SK-N-SH (cell line): ENCODE measurements around the gene PITX1. TPM values are rescaled to one million over a fixed set of nuclear protein-coding genes. Genes with fewer than 3 reads are reported as not detected.

Experiments
- CTCF ChIA-PET: fragments of 300-600, 350-600 bp; formaldehyde crosslinking; extraction: SDS; loops from one replicate; lab custom pipeline; 2021; lab: Yijun Ruan, JAX
- POLR2A ChIA-PET: fragments of 350-600 bp; sonication (Branson Sonifier 250); formaldehyde crosslinking; extraction: SDS; loops from one replicate; lab custom pipeline; 2020; ENCODE audit warnings: antibody characterized with exemption, inconsistent platforms; lab: Yijun Ruan, JAX
- DNase-seq: peaks from one replicate; pipeline ENCODE4 v3.0.0; 2012
- H2AFZ ChIP-seq: fragments of 200-600 bp; sonication (generic); 2 replicates; pipeline ENCODE4 v1.8.1; 2016; ENCODE audit warnings: antibody characterized with exemption, mild to moderate bottlenecking, low read depth
- H3F3A ChIP-seq: fragments of 200-600 bp; sonication (generic); replicated peaks from 2 replicates; pipeline ENCODE3; 2016; ENCODE audit warnings: antibody characterized with exemption, mild to moderate bottlenecking; ENCODE audit not compliant: insufficient read depth
- H3K27ac ChIP-seq, 2 experiments: fragments of 200-500 bp in 1 of 2; fragments of 200-600 bp in 1 of 2; sonication (Bioruptor generic) in 1 of 2; sonication (generic), shearing (Covaris generic) in 1 of 2; 2 replicates each; pipeline versions ENCODE4 v1.5.1 to v1.6.1; 2014 to 2016; ENCODE audit warnings: low read depth in 2 of 2, inconsistent platforms in 1 of 2, low read length in 1 of 2, mild to moderate bottlenecking in 1 of 2, mixed read lengths in 1 of 2
- H3K27me3 ChIP-seq: fragments of 200-600 bp; sonication (generic), shearing (Covaris generic); 2 replicates; pipeline ENCODE4 v1.6.1; 2016; ENCODE audit warnings: mixed run types; ENCODE audit not compliant: insufficient read depth
- H3K36me3 ChIP-seq, 2 experiments: fragments of 200-500 bp in 1 of 2; fragments of 200-600 bp in 1 of 2; sonication (Bioruptor generic) in 1 of 2; sonication (generic) in 1 of 2; replicated peaks in 1 of 2; 2 replicates each; pipeline versions ENCODE3 to v1.5.1; 2014 to 2016; ENCODE audit warnings: low read length in 1 of 2, mild to moderate bottlenecking in 1 of 2; ENCODE audit not compliant: insufficient read depth in 2 of 2, control insufficient read depth in 1 of 2
- H3K4me1 ChIP-seq, 2 experiments: fragments of 200-500 bp in 1 of 2; fragments of 200-600 bp in 1 of 2; sonication (Bioruptor generic) in 1 of 2; sonication (generic), shearing (Covaris generic) in 1 of 2; 2 replicates each; pipeline versions ENCODE4 v1.5.1 to v1.6.1; 2014 to 2016; ENCODE audit warnings: low read depth in 1 of 2, low read length in 1 of 2, mixed run types in 1 of 2; ENCODE audit not compliant: insufficient read depth in 2 of 2, control insufficient read depth in 1 of 2
- H3K4me2 ChIP-seq: fragments of 200-600 bp; sonication (generic), shearing (Covaris generic); 2 replicates; pipeline ENCODE4 v1.6.1; 2017; ENCODE audit warnings: mixed run types
- H3K4me3 ChIP-seq, 2 experiments: fragments of 200-500 bp in 1 of 2; fragments of 200-600 bp in 1 of 2; sonication (Bioruptor generic) in 1 of 2; sonication (generic), shearing (Covaris generic) in 1 of 2; 2 replicates each; pipeline versions ENCODE4 v1.5.1 to v1.8.1; 2014 to 2016; ENCODE audit warnings: low read depth in 2 of 2, inconsistent platforms in 1 of 2, low read length in 1 of 2, mild to moderate bottlenecking in 1 of 2, mixed read lengths in 1 of 2, moderate library complexity in 1 of 2
- H3K79me2 ChIP-seq: fragments of 200-600 bp; sonication (generic); 2 replicates; pipeline ENCODE4 v1.8.1; 2017; ENCODE audit warnings: mild to moderate bottlenecking; ENCODE audit not compliant: insufficient read depth
- H3K9ac ChIP-seq: fragments of 200-600 bp; sonication (generic); 2 replicates; pipeline ENCODE4 v1.6.1; 2017; ENCODE audit warnings: mixed run types
- H3K9me2 ChIP-seq: fragments of 200-600 bp; sonication (generic); 2 replicates; pipeline ENCODE4 v1.6.1; 2017; ENCODE audit warnings: mixed run types
- H3K9me3 ChIP-seq: fragments of 200-600 bp; sonication (generic); 2 replicates; pipeline ENCODE4 v1.6.1; 2017; ENCODE audit warnings: mixed run types, mild to moderate bottlenecking, moderate library complexity
- H4K20me1 ChIP-seq: fragments of 200-600 bp; sonication (generic); 2 replicates; pipeline ENCODE4 v1.6.1; 2017; ENCODE audit warnings: mild to moderate bottlenecking, mixed run types; ENCODE audit not compliant: insufficient read depth
- CHD2 ChIP-seq: fragments of 150-350 bp; IDR thresholded peaks from 2 replicates; pipeline ENCODE4 v1.6.1; 2018; ENCODE audit warnings: low read length; ENCODE audit not compliant: partially characterized antibody
- ELF1 ChIP-seq: IDR thresholded peaks from 2 replicates; pipeline ENCODE4 v1.4.0; 2012
- EP300 ChIP-seq, 2 experiments: IDR thresholded peaks; 2 replicates each; pipeline versions ENCODE4 v1.4.0 to v1.6.1; 2012; ENCODE audit warnings: borderline replicate concordance in 1 of 2, low read depth in 1 of 2, low read length in 1 of 2
- EZH2phosphoT487 ChIP-seq: fragments of 200-600 bp; sonication (generic); IDR thresholded peaks from 2 replicates; pipeline ENCODE4 v1.6.1; 2017; ENCODE audit warnings: low read depth, mixed run types, mild to moderate bottlenecking, antibody characterized with exemption, moderate library complexity, borderline replicate concordance
- FOXM1 ChIP-seq: IDR thresholded peaks from 2 replicates; pipeline ENCODE4 v1.4.0; 2012; ENCODE audit warnings: low read depth, mild to moderate bottlenecking
- GABPA ChIP-seq: IDR thresholded peaks from 2 replicates; pipeline ENCODE4 v1.4.0; 2012; ENCODE audit warnings: low read depth, mild to moderate bottlenecking
- GATA2 ChIP-seq: sonication (generic); formaldehyde crosslinking; IDR thresholded peaks from 2 replicates; pipeline ENCODE4 v1.5.0; 2020; ENCODE audit warnings: mild to moderate bottlenecking, missing genetic modification reagents
- JUND ChIP-seq: IDR thresholded peaks from 2 replicates; pipeline ENCODE4 v1.4.0; 2012
- MEF2A ChIP-seq: IDR thresholded peaks from 2 replicates; pipeline ENCODE4 v1.4.0; 2012; ENCODE audit warnings: low read depth, borderline replicate concordance
- TAF1 ChIP-seq: IDR thresholded peaks from 2 replicates; pipeline ENCODE4 v1.6.1; 2012; ENCODE audit warnings: low read depth, mild to moderate bottlenecking, low read length, moderate library complexity, borderline replicate concordance
- TCF12 ChIP-seq: IDR thresholded peaks from 2 replicates; pipeline ENCODE4 v1.4.0; 2012
- WGBS: methylation state at CpG from one replicate; pipeline ENCODE4 v1.1.6; 2017; ENCODE audit warnings: low lambda C conversion rate; 5-methylcytosine and 5-hydroxymethylcytosine counted together
- polyA plus RNA-seq, 3 experiments: library from polyadenylated mRNA; depleted of rRNA; stranded (reverse); fragments of >200 nt; gene quantifications; 2 replicates each; pipeline ENCODE4 v1.2.3, GENCODE V29; 2012
- TF ChIP-seq, protein P1 (sequence below): IDR thresholded peaks from 2 replicates; pipeline ENCODE4 v1.4.0; 2012; ENCODE audit warnings: low read depth, borderline replicate concordance
- TF ChIP-seq, protein P2 (sequence below): IDR thresholded peaks from 2 replicates; pipeline ENCODE4 v1.6.1; 2012; ENCODE audit warnings: mild to moderate bottlenecking, low read depth, low read length, moderate library complexity
- TF ChIP-seq, protein P3 (sequence below): IDR thresholded peaks from 2 replicates; pipeline ENCODE4 v1.4.0; 2012; ENCODE audit warnings: low read depth
- TF ChIP-seq, protein P4 (sequence below): IDR thresholded peaks from 2 replicates; pipeline ENCODE4; 2012
- TF ChIP-seq, protein P5 (sequence below): fragments of 200-600 bp; sonication (generic); IDR thresholded peaks from 2 replicates; pipeline ENCODE4 v1.6.1; 2017; ENCODE audit warnings: antibody characterized with exemption, mild to moderate bottlenecking, moderate library complexity

Gene PITX1
- polyA plus RNA-seq, 1 of the 3 experiments (the other 2 are of a cell fraction) = not detected

DNA sequence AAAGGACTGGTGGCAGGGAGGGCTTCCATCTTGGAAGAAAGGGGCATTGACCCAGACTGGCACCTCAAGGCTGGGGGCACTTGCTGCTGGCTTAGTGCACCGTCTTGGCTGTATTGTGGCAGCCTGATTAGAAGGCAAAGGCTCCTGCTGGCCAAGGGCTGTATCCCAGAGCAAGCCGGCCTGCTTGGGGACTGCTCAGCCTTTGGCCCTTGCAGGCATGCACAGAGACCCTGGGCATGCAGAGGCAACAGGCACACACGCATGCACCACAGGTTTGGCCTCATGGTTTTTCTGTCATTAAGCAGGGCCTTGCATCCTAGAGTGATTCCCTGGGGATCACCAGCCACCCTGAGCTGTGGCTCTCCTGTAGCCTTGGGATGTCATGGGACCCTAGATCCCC is 29.0 kb downstream of the PITX1 start:
- Histone ChIP-seq H3K9me2 (no peaks in the 10 kb centered on the region), H2AFZ (no peak overlapping the region), H4K20me1 (no peaks in the 10 kb centered on the region), H3K4me1 (no peaks in the 10 kb centered on the region; a peak in 1 of 4 replicates), H3K9ac (no peak overlapping the region), H3F3A (no peaks in the 10 kb centered on the region), H3K36me3 (no peaks in the 10 kb centered on the region), H3K4me2 (no peak overlapping the region), H3K4me3 (no peak overlapping the region), H3K27me3 (no peaks in the 10 kb centered on the region; the same call in 1 of the 2 replicates), H3K27ac (no peak overlapping the region)
- DNase-seq = peak; percentile 1
- POLR2A ChIA-PET = no interaction called here
- WGBS = 100% methylated on average over 1 of the region's 3 CpGs
- TF ChIP-seq EP300 (IDR thresholded peaks at IDR 0.05; ENCODE audit: borderline replicate concordance in 1 of 2, low read depth in 1 of 2, low read length in 1 of 2) = no peak
- TF ChIP-seq CHD2 = no peak
- TF ChIP-seq GABPA = no peak
- TF ChIP-seq GATA2 = no peak
- no peak for TF ChIP-seq MEF2A
- TF ChIP-seq, protein P1, sequence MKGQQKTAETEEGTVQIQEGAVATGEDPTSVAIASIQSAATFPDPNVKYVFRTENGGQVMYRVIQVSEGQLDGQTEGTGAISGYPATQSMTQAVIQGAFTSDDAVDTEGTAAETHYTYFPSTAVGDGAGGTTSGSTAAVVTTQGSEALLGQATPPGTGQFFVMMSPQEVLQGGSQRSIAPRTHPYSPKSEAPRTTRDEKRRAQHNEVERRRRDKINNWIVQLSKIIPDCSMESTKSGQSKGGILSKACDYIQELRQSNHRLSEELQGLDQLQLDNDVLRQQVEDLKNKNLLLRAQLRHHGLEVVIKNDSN = no peak
- TF ChIP-seq ELF1 = no peak
- no peak for TF ChIP-seq FOXM1
- TF ChIP-seq, protein P2, sequence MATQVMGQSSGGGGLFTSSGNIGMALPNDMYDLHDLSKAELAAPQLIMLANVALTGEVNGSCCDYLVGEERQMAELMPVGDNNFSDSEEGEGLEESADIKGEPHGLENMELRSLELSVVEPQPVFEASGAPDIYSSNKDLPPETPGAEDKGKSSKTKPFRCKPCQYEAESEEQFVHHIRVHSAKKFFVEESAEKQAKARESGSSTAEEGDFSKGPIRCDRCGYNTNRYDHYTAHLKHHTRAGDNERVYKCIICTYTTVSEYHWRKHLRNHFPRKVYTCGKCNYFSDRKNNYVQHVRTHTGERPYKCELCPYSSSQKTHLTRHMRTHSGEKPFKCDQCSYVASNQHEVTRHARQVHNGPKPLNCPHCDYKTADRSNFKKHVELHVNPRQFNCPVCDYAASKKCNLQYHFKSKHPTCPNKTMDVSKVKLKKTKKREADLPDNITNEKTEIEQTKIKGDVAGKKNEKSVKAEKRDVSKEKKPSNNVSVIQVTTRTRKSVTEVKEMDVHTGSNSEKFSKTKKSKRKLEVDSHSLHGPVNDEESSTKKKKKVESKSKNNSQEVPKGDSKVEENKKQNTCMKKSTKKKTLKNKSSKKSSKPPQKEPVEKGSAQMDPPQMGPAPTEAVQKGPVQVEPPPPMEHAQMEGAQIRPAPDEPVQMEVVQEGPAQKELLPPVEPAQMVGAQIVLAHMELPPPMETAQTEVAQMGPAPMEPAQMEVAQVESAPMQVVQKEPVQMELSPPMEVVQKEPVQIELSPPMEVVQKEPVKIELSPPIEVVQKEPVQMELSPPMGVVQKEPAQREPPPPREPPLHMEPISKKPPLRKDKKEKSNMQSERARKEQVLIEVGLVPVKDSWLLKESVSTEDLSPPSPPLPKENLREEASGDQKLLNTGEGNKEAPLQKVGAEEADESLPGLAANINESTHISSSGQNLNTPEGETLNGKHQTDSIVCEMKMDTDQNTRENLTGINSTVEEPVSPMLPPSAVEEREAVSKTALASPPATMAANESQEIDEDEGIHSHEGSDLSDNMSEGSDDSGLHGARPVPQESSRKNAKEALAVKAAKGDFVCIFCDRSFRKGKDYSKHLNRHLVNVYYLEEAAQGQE = no peak
- no peak for TF ChIP-seq JUND
- no peak for TF ChIP-seq EZH2phosphoT487
- TF ChIP-seq TCF12 = no peak
- TF ChIP-seq, protein P3, sequence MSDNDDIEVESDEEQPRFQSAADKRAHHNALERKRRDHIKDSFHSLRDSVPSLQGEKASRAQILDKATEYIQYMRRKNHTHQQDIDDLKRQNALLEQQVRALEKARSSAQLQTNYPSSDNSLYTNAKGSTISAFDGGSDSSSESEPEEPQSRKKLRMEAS = no peak
- no peak for TF ChIP-seq TAF1
- TF ChIP-seq, protein P4, sequence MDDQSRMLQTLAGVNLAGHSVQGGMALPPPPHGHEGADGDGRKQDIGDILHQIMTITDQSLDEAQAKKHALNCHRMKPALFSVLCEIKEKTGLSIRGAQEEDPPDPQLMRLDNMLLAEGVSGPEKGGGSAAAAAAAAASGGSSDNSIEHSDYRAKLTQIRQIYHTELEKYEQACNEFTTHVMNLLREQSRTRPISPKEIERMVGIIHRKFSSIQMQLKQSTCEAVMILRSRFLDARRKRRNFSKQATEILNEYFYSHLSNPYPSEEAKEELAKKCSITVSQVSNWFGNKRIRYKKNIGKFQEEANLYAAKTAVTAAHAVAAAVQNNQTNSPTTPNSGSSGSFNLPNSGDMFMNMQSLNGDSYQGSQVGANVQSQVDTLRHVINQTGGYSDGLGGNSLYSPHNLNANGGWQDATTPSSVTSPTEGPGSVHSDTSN = no peak
- TF ChIP-seq, protein P5, sequence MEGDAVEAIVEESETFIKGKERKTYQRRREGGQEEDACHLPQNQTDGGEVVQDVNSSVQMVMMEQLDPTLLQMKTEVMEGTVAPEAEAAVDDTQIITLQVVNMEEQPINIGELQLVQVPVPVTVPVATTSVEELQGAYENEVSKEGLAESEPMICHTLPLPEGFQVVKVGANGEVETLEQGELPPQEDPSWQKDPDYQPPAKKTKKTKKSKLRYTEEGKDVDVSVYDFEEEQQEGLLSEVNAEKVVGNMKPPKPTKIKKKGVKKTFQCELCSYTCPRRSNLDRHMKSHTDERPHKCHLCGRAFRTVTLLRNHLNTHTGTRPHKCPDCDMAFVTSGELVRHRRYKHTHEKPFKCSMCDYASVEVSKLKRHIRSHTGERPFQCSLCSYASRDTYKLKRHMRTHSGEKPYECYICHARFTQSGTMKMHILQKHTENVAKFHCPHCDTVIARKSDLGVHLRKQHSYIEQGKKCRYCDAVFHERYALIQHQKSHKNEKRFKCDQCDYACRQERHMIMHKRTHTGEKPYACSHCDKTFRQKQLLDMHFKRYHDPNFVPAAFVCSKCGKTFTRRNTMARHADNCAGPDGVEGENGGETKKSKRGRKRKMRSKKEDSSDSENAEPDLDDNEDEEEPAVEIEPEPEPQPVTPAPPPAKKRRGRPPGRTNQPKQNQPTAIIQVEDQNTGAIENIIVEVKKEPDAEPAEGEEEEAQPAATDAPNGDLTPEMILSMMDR = no peak
- TF ChIP-seq, all 33 proteins: peak for 0
- Histone ChIP-seq H3K9me3 (no peaks in the 10 kb centered on the region), H3K79me2 (no peaks in the 10 kb centered on the region)
- CTCF ChIA-PET = no interaction called here
